ENCODE data around the gene NFATC3.

- TF ChIP-seq CTCF (IDR thresholded peaks at IDR 0.05) (no peak), POLR2A (IDR thresholded peaks at IDR 0.05) (no peak)
Measured at GRCh38 chr16:68073902-68074760, 11.0 kb upstream of the NFATC3 start.

All from body of pancreas (tissue), 4 donors.